OCI-LY7 (cell line): ENCODE results near the gene FREY1.

ENCODE experiments used
- CTCF ChIP-seq: fragments of 200-600 bp; sonication (generic); conservative IDR thresholded peaks from 2 replicates; pipeline ENCODE4 v1.5.1; 2014; ENCODE audit warnings: mild to moderate bottlenecking, antibody characterized with exemption, low read length, moderate library complexity, mixed read lengths
- EZH2phosphoT487 ChIP-seq: fragments of 200-600 bp; sonication (generic); IDR thresholded peaks from 2 replicates; pipeline ENCODE4 v1.6.1; 2018; ENCODE audit warnings: low read depth, borderline replicate concordance, mild to moderate bottlenecking, mixed run types, antibody characterized with exemption, low read length, moderate library complexity, mixed read lengths

GRCh38 chr11:45924927-45925326, 17.9 kb upstream of the FREY1 start:
- TF ChIP-seq CTCF (no peak), EZH2phosphoT487 (no peak)
